GM12878 (cell line): ENCODE data around the gene MGMT. TPM values are rescaled to one million over a fixed set of nuclear protein-coding genes. Genes with fewer than 3 reads are reported as not detected.

Source experiments
- ATAC-seq: fragments of 200-7000 bp; cut with Tn5 transposase; 3 replicates; pipeline ENCODE4 v1.9.1; 2020; ENCODE audit warnings: mild to moderate bottlenecking, moderate library complexity
- BruUV-seq: library from RNA; stranded (reverse); fragments of 400-500 nt; replicated peaks from 2 replicates; lab custom pipeline; 2021; lab: Mats Ljungman, UMichigan
- CTCF ChIA-PET: fragments of 300-600 bp; sonication (Branson Sonifier 250); formaldehyde crosslinking; extraction: SDS; loops from one replicate; lab custom pipeline; 2021; ENCODE audit warnings: inconsistent platforms; lab: Yijun Ruan, JAX
- POLR2A ChIA-PET: fragments of 350-600 bp; formaldehyde crosslinking; extraction: SDS; loops from one replicate; lab custom pipeline; 2021; ENCODE audit warnings: inconsistent platforms; lab: Charles Lee
- RAD21 ChIA-PET: fragments of 300-600 bp; sonication (Branson Sonifier 250); formaldehyde crosslinking; loops from one replicate; lab custom pipeline; 2023; ENCODE audit warnings: antibody characterized with exemption; ENCODE audit not compliant: unreplicated experiment; lab: Charles Lee
- SMC1A ChIA-PET: fragments of 300-600 bp; sonication (Branson Sonifier 250); formaldehyde crosslinking; loops from one replicate; lab custom pipeline; 2023; ENCODE audit not compliant: unreplicated experiment, uncharacterized antibody; lab: Charles Lee
- DNase-seq: peaks from one replicate; pipeline ENCODE4 v3.0.0-alpha.2; 2011; ENCODE audit warnings: low read depth, low spot score
- FAIRE-seq: peaks from 3 replicates; lab custom pipeline; 2011; peaks lifted over from hg19 to GRCh38; lab: Jason Lieb, UNC
- H2AFZ ChIP-seq: 2 replicates; pipeline ENCODE4 v1.6.0; 2011; ENCODE audit warnings: low read depth, low read length, control low read depth; ENCODE audit not compliant: control insufficient read depth
- H3K27ac ChIP-seq: 2 replicates; pipeline ENCODE4 v1.5.1; 2011; ENCODE audit warnings: control low read depth; ENCODE audit not compliant: control insufficient read depth, insufficient read depth
- H3K27me3 ChIP-seq, 2 experiments: replicated peaks in 1 of 2; 2 replicates each; pipeline versions ENCODE4 v1.6.0 to v1.6.1; 2011; ENCODE audit warnings: low read length in 1 of 2; ENCODE audit not compliant: control insufficient read depth in 2 of 2, insufficient read depth in 2 of 2
- H3K36me3 ChIP-seq, 2 experiments: 2 replicates each; pipeline ENCODE4 v1.5.1; 2011; ENCODE audit warnings: low read length in 1 of 2; ENCODE audit not compliant: control insufficient read depth in 2 of 2, insufficient read depth in 2 of 2
- H3K4me1 ChIP-seq: 2 replicates; pipeline ENCODE4 v1.6.1; 2011; ENCODE audit warnings: mild to moderate bottlenecking, low read length, moderate library complexity, mixed read lengths; ENCODE audit not compliant: control insufficient read depth, insufficient read depth
- H3K4me2 ChIP-seq: 2 replicates; pipeline ENCODE4 v1.6.0; 2011; ENCODE audit warnings: control low read depth; ENCODE audit not compliant: control insufficient read depth, insufficient read depth
- H3K4me3 ChIP-seq: fragments of 200-600 bp; sonication (generic); 2 replicates; pipeline ENCODE4 v1.5.1; 2016
- H3K79me2 ChIP-seq: 2 replicates; pipeline ENCODE4 v1.6.0; 2011; ENCODE audit warnings: low read length; ENCODE audit not compliant: control insufficient read depth, insufficient read depth
- H3K9ac ChIP-seq: 2 replicates; pipeline ENCODE4 v1.8.0; 2011; ENCODE audit warnings: low read length, control low read depth, mixed read lengths; ENCODE audit not compliant: control insufficient read depth, insufficient read depth
- H3K9me3 ChIP-seq: replicated peaks from 3 replicates; pipeline ENCODE4 v1.5.1; 2011; ENCODE audit warnings: mild to moderate bottlenecking, low read length; ENCODE audit not compliant: control insufficient read depth, insufficient read depth
- H4K20me1 ChIP-seq: 2 replicates; pipeline ENCODE4 v1.6.0; 2011; ENCODE audit not compliant: control insufficient read depth, insufficient read depth
- CBFB ChIP-seq: IDR thresholded peaks from 2 replicates; pipeline ENCODE4 v1.6.1; 2016; ENCODE audit warnings: antibody characterized with exemption, low read depth
- CHD2 ChIP-seq: IDR thresholded peaks from 2 replicates; pipeline ENCODE4 v1.6.1; 2011; ENCODE audit warnings: low read depth, low read length, improper control_type of control experiment, borderline replicate concordance
- CREM ChIP-seq: IDR thresholded peaks from 2 replicates; pipeline ENCODE4 v1.6.1; 2014; ENCODE audit warnings: antibody characterized with exemption, low read depth
- E2F8 ChIP-seq: fragments of 450-650 bp; IDR thresholded peaks from 2 replicates; pipeline ENCODE4 v1.6.1; 2018; ENCODE audit warnings: mild to moderate bottlenecking, low read depth, moderate library complexity; ENCODE audit not compliant: partially characterized antibody
- IRF5 ChIP-seq: fragments of 450-650 bp; IDR thresholded peaks from 2 replicates; pipeline ENCODE4 v1.6.1; 2017; ENCODE audit warnings: borderline replicate concordance
- RUNX3 ChIP-seq: IDR thresholded peaks from 2 replicates; pipeline ENCODE4 v1.6.1; 2012; ENCODE audit warnings: low read length, inconsistent platforms
- TCF12 ChIP-seq: IDR thresholded peaks from 2 replicates; pipeline ENCODE4 v1.6.1; 2011; ENCODE audit warnings: low read depth, mild to moderate bottlenecking, low read length
- ZNF622 ChIP-seq: fragments of 450-650 bp; IDR thresholded peaks from 2 replicates; pipeline ENCODE4 v1.6.1; 2017; ENCODE audit warnings: mild to moderate bottlenecking, inconsistent platforms
- WGBS: methylation state at CpG from one replicate; pipeline ENCODE4 v1.1.6; 2016; ENCODE audit warnings: low lambda C conversion rate; ENCODE audit not compliant: insufficient replicate concordance, insufficient coverage; ENCODE audit errors: missing lambda C conversion rate; 5-methylcytosine and 5-hydroxymethylcytosine counted together
- in situ Hi-C: fragments of 300-500 bp; cut with MboI; formaldehyde crosslinking; loops from 9 replicates; pipeline ENCODE4 v1.14.3; 2018; ENCODE audit warnings: mixed read lengths
- intact Hi-C: fragments of 100-400 bp; cut with micrococcal nuclease; formaldehyde crosslinking; loops from one replicate; pipeline ENCODE4 v1.14.2; 2022; ENCODE audit not compliant: unreplicated experiment
- polyA plus RNA-seq, 11 experiments: library from polyadenylated mRNA; depleted of rRNA in 4 of 11; unstranded in 6 of 11; stranded (reverse) in 5 of 11; fragments of >200 nt; fragmentation: Nextera tagmentation in 4 of 11; fragmentation: Illumina TruSeq in 1 of 11; extraction: Ambion mirVana in 4 of 11; extraction: Trizol in 1 of 11; gene quantifications; 1 replicate in 1 of 11; 2 replicates in 10 of 11; pipeline versions ENCODE4 v1.2.1 to v1.2.3, GENCODE V29; 2011 to 2016; ENCODE audit warnings: inconsistent platforms in 2 of 11, missing spikeins in 2 of 11, low read depth in 1 of 11
- total RNA-seq, 4 experiments: library from RNA; depleted of rRNA in 3 of 4; stranded (reverse); fragments of >200 nt in 3 of 4; fragmentation: Illumina TruSeq in 1 of 4; extraction: Trizol in 1 of 4; gene quantifications; 2 replicates each; pipeline versions ENCODE4 v1.2.1 to v1.2.3, GENCODE V29; 2013 to 2021

MGMT gene
- total and polyA plus RNA-seq, 10 of the 15 experiments (the other 5 are each of a cell fraction or from before 2014, with no cell fraction given): 0.16 to 24.2 (median 13.3) TPM

- no peak for TF ChIP-seq IRF5
These were observed 7.1 kb upstream of the MGMT start (continued) for GRCh38 chr10:129459762-129460539.

GRCh38 chr10:129462257-129462795 lies 4.7 kb upstream of the MGMT start:
- CTCF ChIA-PET: no interaction called here
- Histone ChIP-seq H3K4me1 (peaks cover 5% of the 10 kb centered on the region; the same call in 1 of the 2 replicates), H3K36me3 (no peaks in the 10 kb centered on the region), H3K9me3 (no peaks in the 10 kb centered on the region), H3K4me2 (no peak overlapping the region), H3K27me3 (0 out of 4 replicates have a peak, but pooled peaks cover 0 to 3% of the 10 kb centered on the region in 2 experiments), H3K27ac (no peak overlapping the region), H3K4me3 (no peak overlapping the region), H2AFZ (no peak overlapping the region), H3K79me2 (peaks cover 2% of the 10 kb centered on the region), H3K9ac (no peak overlapping the region), H4K20me1 (no peaks in the 10 kb centered on the region)
- POLR2A ChIA-PET: no interaction called here
- TF ChIP-seq RUNX3 (no peak), ZNF622 (no peak), CREM (no peak), TCF12 (no peak), CHD2 (no peak), E2F8 (no peak), CBFB (no peak)
- no peak for ATAC-seq
- WGBS: 78% methylated on average over 6 of the region's 6 CpGs
- DNase-seq: no peak
- no TSS peak for BruUV-seq
- RAD21 ChIA-PET: no interaction called here
- in situ Hi-C loops (loop anchor here (10.0 kb wide), 1 partner anchor 652 kb away; the partner anchor contains the start of gene C10orf143), intact Hi-C loops (no loop called here)
- no peak for FAIRE-seq
- SMC1A ChIA-PET: no interaction called here
